ENCODE results near the gene THAP9. TPM values are rescaled to one million over a fixed set of nuclear protein-coding genes. Genes with fewer than 3 reads are reported as not detected.

Gene THAP9
- total RNA-seq, 2 experiments from 2014 or later, result 3.5 to 4.4 TPM

DNA sequence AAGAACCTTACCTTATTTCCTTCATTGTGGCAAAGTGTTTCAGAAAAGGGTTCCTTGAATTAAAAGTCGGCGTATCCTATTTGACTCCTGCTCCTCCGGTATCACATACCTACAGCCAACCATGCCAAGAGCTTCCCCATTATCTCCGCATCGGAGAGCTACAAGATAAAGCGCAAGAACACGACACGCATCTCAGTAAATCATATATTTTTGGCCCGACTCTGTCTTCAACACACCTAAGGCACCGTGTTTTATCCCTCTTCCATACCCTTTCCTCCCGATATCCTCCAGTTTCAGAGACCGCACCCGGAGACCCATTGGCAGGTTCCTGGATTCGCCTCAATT, 497 bp upstream of the THAP9 start:
- H3K27me3 Mint-ChIP-seq, result no peaks in the 10 kb centered on the region
- H3K9me3 Mint-ChIP-seq, result no peaks in the 10 kb centered on the region
- intact Hi-C loops (cut with micrococcal nuclease), result loop anchor here (2.0 to 10.0 kb wide), 6 partner anchors 112 to 525 kb away; partner anchors contain the start of genes COPS4, COQ2, HNRNPD and LIN54
- DNase-seq, result no peak
- H3K4me1 Mint-ChIP-seq (ENCODE audit: low read depth), result peaks cover 45% of the 10 kb centered on the region
- POLR2A ChIA-PET, result interaction anchor here (0.7 to 1.9 kb wide), 11 partner anchors 9 to 527 kb away, joined by 3 to 11 read pairs (median 4); partner anchors contain the start of genes HNRNPDL and SEC31A
- CTCF ChIA-PET, result interaction anchor here (0.9 to 3.8 kb wide), 8 partner anchors 10 to 360 kb away, joined by 3 to 14 read pairs (median 5); partner anchors contain the start of genes COPS4, LIN54 and SEC31A
- peak; percentile 3 for ATAC-seq
- H3K36me3 Mint-ChIP-seq (ENCODE audit: low read depth), result peaks cover 12% of the 10 kb centered on the region
- TF ChIP-seq, protein P1, sequence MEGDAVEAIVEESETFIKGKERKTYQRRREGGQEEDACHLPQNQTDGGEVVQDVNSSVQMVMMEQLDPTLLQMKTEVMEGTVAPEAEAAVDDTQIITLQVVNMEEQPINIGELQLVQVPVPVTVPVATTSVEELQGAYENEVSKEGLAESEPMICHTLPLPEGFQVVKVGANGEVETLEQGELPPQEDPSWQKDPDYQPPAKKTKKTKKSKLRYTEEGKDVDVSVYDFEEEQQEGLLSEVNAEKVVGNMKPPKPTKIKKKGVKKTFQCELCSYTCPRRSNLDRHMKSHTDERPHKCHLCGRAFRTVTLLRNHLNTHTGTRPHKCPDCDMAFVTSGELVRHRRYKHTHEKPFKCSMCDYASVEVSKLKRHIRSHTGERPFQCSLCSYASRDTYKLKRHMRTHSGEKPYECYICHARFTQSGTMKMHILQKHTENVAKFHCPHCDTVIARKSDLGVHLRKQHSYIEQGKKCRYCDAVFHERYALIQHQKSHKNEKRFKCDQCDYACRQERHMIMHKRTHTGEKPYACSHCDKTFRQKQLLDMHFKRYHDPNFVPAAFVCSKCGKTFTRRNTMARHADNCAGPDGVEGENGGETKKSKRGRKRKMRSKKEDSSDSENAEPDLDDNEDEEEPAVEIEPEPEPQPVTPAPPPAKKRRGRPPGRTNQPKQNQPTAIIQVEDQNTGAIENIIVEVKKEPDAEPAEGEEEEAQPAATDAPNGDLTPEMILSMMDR (IDR thresholded peaks at IDR 0.05), result no peak
- H3K4me3 Mint-ChIP-seq, result no peak overlapping the region
- no peak overlapping the region for H3K27ac Mint-ChIP-seq

DNA sequence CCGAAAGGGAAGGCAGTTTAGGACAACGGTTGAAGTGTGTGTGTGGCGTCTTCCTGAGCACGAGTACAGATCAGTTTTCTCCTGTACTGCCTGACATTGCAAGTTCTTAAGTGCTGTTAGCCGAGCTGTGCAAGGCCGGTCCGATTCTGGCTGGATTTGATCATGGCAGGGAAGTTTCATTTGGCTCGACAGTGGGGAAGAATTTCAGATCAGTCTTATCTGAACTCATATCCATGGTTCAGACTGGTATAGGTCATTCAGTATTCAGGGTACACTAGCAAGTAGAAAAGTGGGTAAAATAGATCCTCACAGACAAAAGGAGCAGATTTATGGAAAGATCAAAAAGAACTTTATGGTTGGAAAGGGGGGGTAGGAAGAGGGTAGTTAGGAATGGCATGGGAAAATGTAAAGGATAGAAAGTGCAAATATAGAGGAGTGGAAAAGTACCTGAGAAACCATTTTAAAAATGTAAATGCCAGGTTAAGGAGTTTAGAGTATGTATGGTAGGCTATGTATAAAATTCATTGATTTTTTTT, 716 bp downstream of the THAP9 start:
- Mint-ChIP-seq H3K4me1 (ENCODE audit: low read depth) (peaks cover 49% of the 10 kb centered on the region), H3K27ac (no peak overlapping the region), H3K4me3 (no peak overlapping the region), H3K9me3 (no peaks in the 10 kb centered on the region), H3K27me3 (no peaks in the 10 kb centered on the region), H3K36me3 (ENCODE audit: low read depth) (peaks cover 13% of the 10 kb centered on the region)
- TF ChIP-seq, protein P1 (IDR thresholded peaks at IDR 0.05), result no peak
- ChIA-PET CTCF (interaction anchor here (1.8 to 3.0 kb wide), 3 partner anchors 50 to 111 kb away, joined by 4 to 10 read pairs (median 8); partner anchors contain the start of gene LIN54), POLR2A (interaction anchor here (0.6 to 3.3 kb wide), 3 partner anchors 10 to 111 kb away, joined by 3 to 18 read pairs (median 9); partner anchors contain the start of genes LIN54 and SEC31A)
- intact Hi-C loops (cut with micrococcal nuclease), result loop anchor here (2.0 to 10.0 kb wide), 6 partner anchors 111 to 526 kb away; partner anchors contain the start of genes COPS4, COQ2, HNRNPD and LIN54
- no peak for ATAC-seq
- DNase-seq, result no peak

DNA sequence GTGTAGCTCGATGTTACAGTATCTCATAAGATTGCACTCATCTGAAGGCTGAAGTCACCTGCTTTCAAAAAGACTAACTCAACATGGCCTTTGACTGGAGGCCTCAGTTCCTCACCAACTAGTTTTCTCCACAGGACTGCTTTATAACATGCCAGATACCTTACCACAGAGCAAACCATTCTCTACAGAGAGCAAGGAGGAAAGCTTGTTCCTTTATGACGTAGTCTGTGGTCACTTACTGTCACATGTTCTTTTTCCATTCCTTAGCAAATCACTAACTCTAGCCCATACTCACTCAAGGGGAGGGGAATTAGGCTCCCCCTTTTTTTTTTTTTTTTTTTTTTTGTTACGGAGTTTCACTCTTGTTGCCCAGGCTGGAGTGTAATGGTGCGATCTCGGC, 3.2 kb downstream of the THAP9 start:
- intact Hi-C loops (cut with micrococcal nuclease), result loop anchor here (5.0 to 10.0 kb wide), 5 partner anchors 109 to 529 kb away; partner anchors contain the start of genes COQ2, HNRNPD, LIN54 and PLAC8
- Mint-ChIP-seq H3K27me3 (no peaks in the 10 kb centered on the region), H3K9me3 (no peaks in the 10 kb centered on the region), H3K27ac (peak overlapping the region; percentile 87), H3K4me3 (peak overlapping the region; percentile 2), H3K36me3 (ENCODE audit: low read depth) (peaks cover 11% of the 10 kb centered on the region), H3K4me1 (ENCODE audit: low read depth) (peaks cover 38% of the 10 kb centered on the region)
- TF ChIP-seq, protein P1 (IDR thresholded peaks at IDR 0.05), result no peak
- ATAC-seq, result peak; percentile 11
- DNase-seq, result peak; percentile 49
- POLR2A ChIA-PET, result interaction anchor here (2.3 to 3.3 kb wide), 2 partner anchors 108 kb away, joined by 10 to 18 read pairs; partner anchors contain the start of gene LIN54
- CTCF ChIA-PET, result interaction anchor here (1.2 to 1.8 kb wide), 3 partner anchors 15 to 131 kb away, joined by 3 to 4 read pairs (median 3); partner anchors contain the start of gene COPS4

DNA sequence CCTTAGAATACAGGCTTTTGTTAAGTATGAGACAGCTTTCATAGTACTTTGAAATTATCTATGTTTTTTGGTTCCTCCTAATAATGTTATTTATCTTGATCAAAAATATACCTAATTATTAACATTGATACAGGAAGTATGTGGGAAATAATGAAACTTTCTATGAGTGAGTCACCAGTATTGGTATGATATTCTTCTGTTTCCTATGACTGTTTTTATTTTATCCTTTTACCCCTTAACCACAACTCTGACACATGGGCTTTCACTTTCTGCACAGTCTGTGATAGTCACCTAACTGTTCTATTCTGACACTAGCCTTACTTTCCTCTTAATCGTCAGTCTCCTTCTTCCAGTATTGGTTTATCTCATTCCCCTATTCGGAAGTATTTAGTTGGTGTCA, 4.7 kb downstream of the THAP9 start:
- H3K9me3 Mint-ChIP-seq, result no peaks in the 10 kb centered on the region
- H3K27ac Mint-ChIP-seq, result peak overlapping the region; percentile 76
- ChIA-PET POLR2A (interaction anchor here (0.6 to 2.3 kb wide), 3 partner anchors 19 to 107 kb away, joined by 3 to 10 read pairs (median 3); no protein-coding TSS in a partner anchor), CTCF (interaction anchor here (0.9 to 1.1 kb wide), 2 partner anchors 130 to 361 kb away, joined by 3 to 4 read pairs; partner anchors contain the start of gene COPS4)
- H3K27me3 Mint-ChIP-seq, result no peaks in the 10 kb centered on the region
- ATAC-seq (peak; percentile 21), DNase-seq (peak; percentile 75)
- H3K4me1 Mint-ChIP-seq (ENCODE audit: low read depth), result peaks cover 38% of the 10 kb centered on the region
- intact Hi-C loops (cut with micrococcal nuclease), result loop anchor here (10.0 kb wide), 4 partner anchors 210 to 530 kb away; partner anchors contain the start of genes COQ2, HNRNPD and PLAC8
- peaks cover 11% of the 10 kb centered on the region for H3K36me3 Mint-ChIP-seq (ENCODE audit: low read depth)
- peak overlapping the region; percentile 57 for H3K4me3 Mint-ChIP-seq
- TF ChIP-seq, protein P1 (IDR thresholded peaks at IDR 0.05), result no peak

All from activated CD8-positive, alpha-beta T cell treated with anti-CD3 and anti-CD28 coated beads for 36 hours (primary cell).